ENCODE results near the gene RAD18.

DNA sequence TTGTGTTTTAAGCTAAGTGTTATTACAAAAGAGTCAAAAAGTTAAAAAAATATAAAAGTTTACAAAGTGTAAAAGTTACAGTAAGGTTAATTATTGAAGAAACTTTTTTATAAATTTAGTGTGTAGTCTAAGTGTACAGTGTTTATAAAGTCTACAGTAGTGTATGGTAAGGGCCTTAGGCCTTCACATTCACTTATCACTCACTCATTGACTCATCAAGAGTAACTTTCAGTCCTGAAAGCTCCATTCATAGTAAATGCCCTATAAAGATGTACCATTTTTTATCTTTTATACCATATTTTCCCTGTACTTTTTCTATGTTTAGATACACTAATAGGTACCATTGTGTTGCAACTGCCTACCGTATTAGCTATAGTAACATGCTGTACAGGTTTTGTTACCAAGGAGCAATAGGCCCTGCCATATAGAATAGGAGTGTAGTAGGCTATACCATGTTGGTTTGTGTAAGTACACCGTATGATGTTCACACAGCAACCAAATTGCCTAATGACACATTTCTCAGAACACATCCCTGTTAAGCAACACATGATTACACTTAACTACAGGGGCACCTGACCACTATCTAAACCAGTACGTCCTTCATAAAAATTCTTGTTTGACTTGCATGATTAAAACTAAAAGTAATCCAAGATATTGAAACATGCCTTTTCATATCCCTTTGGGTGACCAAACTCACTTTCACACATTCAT is 17.2 kb downstream of the RAD18 start:
- no peak for TF ChIP-seq EZH2phosphoT487 (IDR thresholded peaks at IDR 0.05; ENCODE audit: borderline replicate concordance, low read length)
- TF ChIP-seq, protein P1, sequence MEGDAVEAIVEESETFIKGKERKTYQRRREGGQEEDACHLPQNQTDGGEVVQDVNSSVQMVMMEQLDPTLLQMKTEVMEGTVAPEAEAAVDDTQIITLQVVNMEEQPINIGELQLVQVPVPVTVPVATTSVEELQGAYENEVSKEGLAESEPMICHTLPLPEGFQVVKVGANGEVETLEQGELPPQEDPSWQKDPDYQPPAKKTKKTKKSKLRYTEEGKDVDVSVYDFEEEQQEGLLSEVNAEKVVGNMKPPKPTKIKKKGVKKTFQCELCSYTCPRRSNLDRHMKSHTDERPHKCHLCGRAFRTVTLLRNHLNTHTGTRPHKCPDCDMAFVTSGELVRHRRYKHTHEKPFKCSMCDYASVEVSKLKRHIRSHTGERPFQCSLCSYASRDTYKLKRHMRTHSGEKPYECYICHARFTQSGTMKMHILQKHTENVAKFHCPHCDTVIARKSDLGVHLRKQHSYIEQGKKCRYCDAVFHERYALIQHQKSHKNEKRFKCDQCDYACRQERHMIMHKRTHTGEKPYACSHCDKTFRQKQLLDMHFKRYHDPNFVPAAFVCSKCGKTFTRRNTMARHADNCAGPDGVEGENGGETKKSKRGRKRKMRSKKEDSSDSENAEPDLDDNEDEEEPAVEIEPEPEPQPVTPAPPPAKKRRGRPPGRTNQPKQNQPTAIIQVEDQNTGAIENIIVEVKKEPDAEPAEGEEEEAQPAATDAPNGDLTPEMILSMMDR (IDR thresholded peaks at IDR 0.05; ENCODE audit: low read depth, low read length, poor library complexity, severe bottlenecking) = no peak
